DMS79 treated with DMSO at 0.1 percent for 48 hours (cell line): ENCODE results near the gene EPB42.

Source experiments
- DNase-seq: peaks from one replicate; lab custom pipeline; 2025; lab: John Stamatoyannopoulos, UW

EPB42 gene

DNA sequence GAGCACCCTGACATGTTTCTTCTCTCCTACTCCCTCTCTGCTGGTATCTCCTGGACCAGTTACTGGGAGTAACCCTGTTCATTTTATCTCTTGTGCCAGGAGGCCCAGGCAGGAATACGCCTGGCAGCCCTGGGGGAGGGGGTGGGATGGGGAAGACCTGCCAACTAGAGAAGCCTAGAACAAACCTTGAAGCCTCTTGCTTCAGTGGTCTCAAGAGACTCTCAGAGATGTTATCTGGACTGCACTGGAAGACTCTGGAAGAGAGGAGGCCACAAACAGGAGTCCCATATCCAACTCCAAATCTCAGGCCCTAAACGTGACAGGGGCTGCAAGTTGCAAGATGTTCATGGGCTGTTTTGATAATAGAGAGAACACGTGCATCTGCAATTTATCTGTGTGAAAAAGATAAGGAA is at the start of gene EPB42:
EPB42 (minus strand) TSS at position 28 of the 413 bp plus-strand sequence. CDS start 193 bp downstream, outside the sequence.
- no peak for DNase-seq

GRCh38 chr15:43270113-43270665 is 49.4 kb upstream of the EPB42 start:
- no peak for DNase-seq

- no peak for DNase-seq
Observed at GRCh38 chr15:43268111-43269105, 47.6 kb upstream of the EPB42 start.

- no peak for DNase-seq
Observed at GRCh38 chr15:43267439-43267838, 46.6 kb upstream of the EPB42 start.

DNA sequence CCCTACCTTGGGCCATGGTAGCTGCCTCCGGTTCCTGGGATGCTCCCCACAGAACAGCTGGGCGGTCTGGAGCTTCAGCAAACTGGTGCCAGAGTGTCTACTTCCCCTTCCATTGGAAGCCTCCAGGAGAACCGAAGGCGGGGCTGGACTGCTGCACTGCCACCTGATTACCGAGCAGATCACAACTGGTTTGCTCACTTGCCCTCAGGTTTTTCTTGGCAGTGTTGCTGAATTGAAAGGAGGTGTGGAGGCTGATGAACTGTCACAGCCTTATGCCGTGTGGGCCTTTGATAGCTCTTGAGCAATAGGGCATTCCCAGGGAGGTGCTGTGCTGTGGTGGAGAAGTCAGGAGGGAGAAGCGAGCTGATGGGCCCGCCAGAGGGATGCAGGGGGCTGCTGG is 46.0 kb upstream of the EPB42 start, which contains the start of gene TGM5:
TGM5 (minus strand) TSS at position 95 of the 400 bp plus-strand sequence; CDS start at position 16, 79 bp downstream.
- DNase-seq: no peak

- DNase-seq: no peak
Observed at GRCh38 chr15:43266386-43266785, 45.6 kb upstream of the EPB42 start.

DNA sequence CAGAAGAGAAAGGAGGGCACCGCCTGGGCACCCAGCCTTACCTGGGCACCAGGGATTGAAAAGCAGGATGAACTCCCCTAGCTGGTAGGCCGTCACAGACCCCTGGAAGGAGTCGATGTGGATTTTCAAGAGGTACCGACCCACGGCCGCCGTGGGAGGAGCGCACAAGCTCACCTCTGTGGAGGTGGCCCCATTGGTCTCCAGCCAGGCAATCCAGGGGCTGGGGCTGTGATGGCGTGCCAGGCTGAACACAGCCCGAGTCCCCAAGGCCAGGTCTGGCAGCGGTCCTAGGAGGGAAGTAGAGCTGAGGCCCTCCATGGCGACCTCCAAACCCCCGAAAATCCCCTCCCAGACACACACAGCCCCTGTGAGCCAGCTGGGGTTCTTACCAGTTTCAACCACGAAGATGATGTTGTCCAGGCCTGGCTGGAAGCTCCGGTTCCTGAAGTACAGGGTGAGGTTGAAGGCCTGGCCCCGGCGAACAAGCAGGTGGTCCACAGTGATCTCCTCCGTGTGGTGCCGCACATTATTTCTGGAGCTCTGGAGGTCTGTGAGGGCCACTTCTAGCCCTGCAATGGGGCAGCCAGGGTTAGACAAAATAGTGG is 39.3 kb upstream of the EPB42 start:
- DNase-seq: no peak

DNA sequence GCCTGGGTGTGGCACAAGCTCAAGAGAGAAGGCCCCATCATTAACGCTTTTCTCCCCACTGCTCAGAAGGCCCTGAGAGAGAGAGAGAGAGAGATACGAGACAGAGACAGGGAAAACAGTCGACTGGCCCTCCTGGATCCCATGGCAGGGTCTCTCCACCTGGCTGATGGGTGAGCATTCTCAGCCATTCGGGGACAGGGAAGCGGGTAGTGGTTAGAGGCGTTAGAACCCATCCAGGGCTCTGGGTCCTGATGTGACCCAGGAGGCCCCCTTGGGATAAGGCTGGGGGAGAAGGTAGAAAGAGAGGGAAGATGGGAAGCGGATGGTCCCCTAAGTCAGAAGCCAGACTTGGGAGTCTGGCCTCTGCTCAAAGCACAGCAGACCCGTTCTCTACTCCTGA is 38.0 kb upstream of the EPB42 start:
- no peak for DNase-seq

DNA sequence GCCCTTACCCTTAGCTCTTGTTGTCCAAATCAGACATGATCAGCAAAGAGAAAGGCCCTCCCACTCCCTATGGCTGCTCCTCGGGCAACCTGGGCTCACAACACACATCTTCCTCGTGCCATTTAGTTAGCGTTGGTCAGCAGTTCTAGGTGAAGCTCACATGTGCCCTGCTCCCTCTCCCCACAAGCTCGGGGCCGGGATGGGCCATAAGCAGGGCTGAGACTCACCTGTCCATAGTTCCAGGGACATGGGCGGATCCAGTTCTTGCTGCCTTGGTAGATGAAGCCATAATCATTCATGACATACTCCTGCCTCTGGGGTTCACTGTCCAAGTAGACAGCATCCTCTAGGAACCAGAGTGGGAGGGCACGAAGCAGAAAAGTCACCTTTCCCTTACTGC is 35.5 kb upstream of the EPB42 start:
- DNase-seq: no peak

DNA sequence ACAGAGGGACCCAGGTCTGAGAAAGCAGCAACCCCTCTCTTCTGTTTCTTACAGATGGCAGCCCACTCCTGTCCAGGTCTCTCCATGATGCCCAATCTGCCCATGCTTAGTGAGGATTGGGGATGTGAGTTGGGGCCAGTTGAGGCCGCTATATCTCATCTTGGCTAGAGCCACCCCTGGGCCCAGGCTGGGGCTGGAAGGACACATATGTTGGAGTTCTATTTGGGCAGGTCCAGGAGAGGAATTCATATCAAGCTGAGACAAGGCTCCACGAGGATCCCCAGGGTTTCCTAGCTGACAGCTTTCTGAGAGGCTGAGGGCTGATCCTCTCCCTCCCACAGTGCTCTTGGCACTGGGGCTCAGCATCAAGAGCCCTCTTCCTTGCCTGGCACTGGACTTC is 34.6 kb upstream of the EPB42 start:
- no peak for DNase-seq

- DNase-seq: no peak
Observed at GRCh38 chr15:43253431-43254403, 32.9 kb upstream of the EPB42 start.

DNA sequence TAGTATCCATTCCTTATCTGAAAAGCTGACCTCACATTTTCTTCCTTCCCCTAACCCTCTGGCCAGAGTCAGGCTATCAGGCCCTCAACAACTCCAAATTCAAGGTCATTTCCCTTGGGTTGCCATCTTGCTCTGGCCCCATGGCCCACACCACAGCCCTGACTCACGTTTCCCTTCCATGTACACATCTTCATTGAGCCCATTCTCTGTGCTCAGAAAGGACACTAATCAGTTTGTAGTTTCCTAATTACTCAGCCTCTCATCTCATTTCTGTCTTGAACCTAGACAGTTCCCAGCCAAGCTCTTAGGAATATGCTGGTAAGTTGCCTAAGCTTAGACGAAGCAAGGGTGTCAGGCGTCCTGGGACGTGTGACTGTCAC is 31.0 kb upstream of the EPB42 start:
- DNase-seq: no peak

DNA sequence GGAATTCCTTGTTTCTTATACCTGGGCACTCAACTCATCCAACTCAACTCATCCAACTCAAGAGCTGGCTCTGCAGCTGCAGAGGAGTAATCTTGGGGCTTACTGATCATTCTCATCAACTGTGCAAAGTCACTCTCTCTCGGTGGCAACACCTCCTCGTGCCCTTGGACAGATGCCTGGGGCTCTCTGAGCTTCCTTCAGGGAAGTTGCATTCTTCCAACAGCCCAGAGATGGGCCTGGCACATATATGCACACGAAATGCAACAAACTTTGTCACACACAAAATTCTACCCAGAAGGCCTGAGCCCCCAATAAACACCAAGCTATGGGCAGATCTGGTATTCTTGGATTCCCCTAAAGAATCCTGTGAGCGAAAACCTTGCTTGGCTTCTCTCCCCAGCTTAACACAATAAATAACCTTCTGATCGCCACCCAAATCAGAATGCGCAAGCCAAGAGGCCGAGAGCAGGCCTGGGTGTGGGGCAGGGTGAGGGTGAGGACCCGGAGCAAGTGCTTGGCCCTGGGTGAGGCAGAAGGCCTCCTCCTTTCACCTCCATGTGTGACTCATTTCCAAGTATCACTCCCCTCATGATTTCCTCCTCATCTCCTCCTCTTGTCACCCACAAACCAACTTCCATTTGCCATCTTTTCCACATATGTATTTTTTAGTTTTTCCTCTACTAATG is 30.5 kb upstream of the EPB42 start:
- DNase-seq: no peak

DNA sequence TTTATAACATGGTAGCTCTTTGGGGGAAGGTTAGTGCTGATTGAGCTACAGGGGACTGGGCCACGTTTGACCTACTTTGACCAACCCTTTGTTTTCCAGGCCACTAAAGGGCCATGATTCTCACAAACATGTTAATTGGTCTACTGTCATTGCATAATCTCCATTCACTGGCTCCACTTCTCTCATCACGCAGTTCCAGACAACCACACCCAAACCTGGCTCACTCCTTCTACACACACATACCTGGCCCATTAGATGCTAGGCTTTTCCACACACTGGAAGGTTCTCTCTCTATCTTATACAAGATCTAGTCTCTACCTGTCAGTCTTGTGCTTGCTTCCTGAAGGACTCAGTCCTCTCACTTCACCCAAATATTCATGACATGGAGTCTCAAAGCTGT is 30.0 kb upstream of the EPB42 start:
- no peak for DNase-seq

DNA sequence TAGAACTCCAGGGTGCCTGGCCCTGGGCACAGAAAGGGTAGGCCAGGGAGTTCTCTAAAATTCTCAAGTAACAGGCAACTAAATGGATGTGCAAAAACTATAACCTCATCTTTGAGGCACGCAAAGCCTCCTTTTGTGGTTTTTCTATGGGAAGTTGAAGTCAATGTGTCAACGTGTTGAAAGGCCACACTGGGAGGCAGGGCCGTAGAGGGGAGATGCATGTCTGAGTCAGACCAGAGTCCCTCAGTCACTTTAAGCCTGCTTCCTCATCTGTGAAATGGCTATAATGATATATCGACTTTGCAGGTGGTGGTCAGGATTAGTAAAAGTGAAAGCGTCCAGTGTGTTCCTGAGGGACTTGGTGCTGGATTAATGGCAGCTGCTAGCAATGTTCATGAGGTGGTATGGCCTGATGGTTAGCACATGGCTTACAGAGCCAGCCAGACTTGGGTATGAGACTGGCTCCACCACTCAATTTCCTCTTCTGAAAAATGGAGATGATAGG is 28.9 kb upstream of the EPB42 start:
- DNase-seq: no peak

DNA sequence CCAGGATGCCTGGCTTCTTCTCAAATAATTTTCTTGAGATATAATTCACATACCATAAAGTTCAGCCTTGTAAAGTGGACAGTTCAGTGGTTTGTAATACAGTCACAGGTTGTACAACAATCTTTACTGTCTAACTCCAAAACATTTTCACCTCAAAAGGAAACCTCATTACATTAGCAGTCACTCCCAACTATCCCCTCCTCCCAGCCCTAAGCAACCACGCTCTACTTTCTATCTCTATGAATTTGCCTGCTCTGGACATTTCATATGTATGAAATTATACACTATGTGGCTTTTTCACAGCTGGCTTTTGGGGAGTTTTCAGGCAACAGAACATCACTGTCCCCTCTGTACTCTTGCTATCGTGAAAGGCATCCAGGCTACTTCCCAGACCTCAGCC is 28.4 kb upstream of the EPB42 start:
- DNase-seq: no peak

DNA sequence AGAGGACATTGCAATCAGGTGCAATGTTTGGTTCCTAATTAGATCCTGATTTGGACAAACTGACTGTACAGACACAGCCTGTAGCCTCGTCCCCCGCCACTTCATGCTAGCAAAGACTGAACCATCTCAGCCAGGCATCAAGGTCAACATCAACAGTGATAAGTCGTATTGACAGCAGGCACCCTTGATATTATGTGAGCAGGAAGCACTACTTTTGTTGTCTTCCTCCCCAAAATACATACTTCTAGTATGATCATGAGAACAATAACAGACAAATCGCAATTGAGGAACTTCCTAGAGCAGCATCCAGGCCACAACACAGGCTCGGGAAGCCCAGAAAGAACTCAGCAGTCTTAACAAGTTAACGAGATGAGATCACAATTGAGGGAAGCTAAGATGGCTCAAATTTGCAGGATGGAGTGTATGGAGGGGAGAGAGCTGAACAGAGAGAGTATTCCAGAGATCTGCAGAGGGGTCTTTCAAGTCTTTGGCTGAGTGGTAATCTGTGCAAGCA is 25.5 kb upstream of the EPB42 start:
- no peak for DNase-seq

- no peak for DNase-seq
Observed at GRCh38 chr15:43244092-43244491, 23.3 kb upstream of the EPB42 start.

- no peak for DNase-seq
Observed at GRCh38 chr15:43243020-43243645, 22.3 kb upstream of the EPB42 start.

- no peak for DNase-seq
Observed at GRCh38 chr15:43242616-43243015, 21.8 kb upstream of the EPB42 start.
